GM21576 (cell line): ENCODE results near the gene PRODH.
"Not testable (repeated sequence)": the region's sequence is repeated elsewhere in the genome, so short reads cannot be mapped to it uniquely, and the experiment has no call there.

Experiments
- ATAC-seq: cut with Tn5 transposase; IDR thresholded peaks from one replicate; pipeline ENCODE4 v1.9.1; 2021; ENCODE audit warnings: mild to moderate bottlenecking, moderate library complexity; ENCODE audit not compliant: unreplicated experiment

Gene PRODH

DNA sequence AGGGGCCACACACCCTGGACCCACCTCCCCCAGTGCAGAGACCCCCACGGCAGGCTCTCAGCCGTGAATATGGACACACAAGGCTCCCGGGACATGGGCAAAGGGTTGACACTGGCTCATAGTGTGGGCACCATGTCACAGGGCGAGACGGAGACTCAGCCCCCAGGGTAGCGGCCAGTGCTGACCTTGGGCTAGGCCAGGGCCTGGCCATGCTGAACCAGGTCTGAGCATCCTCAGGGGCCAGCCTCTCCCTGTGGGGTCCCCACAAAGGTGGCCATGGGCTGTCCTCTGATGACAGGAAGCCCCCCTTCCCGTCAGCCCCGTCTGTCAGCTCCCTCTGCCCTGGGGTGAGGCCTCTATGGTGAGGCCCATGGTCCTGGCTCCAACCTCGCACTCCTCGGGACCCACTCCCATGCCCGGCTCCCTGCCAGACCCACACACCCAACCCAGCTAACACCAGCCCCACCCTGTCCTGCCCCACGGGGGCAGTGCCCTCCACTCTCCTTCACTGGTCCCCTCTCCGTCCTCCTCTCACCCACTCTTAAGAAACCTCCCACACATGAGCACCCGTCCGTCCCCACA lies 19.0 kb upstream of the PRODH start:
- no peak for ATAC-seq

DNA sequence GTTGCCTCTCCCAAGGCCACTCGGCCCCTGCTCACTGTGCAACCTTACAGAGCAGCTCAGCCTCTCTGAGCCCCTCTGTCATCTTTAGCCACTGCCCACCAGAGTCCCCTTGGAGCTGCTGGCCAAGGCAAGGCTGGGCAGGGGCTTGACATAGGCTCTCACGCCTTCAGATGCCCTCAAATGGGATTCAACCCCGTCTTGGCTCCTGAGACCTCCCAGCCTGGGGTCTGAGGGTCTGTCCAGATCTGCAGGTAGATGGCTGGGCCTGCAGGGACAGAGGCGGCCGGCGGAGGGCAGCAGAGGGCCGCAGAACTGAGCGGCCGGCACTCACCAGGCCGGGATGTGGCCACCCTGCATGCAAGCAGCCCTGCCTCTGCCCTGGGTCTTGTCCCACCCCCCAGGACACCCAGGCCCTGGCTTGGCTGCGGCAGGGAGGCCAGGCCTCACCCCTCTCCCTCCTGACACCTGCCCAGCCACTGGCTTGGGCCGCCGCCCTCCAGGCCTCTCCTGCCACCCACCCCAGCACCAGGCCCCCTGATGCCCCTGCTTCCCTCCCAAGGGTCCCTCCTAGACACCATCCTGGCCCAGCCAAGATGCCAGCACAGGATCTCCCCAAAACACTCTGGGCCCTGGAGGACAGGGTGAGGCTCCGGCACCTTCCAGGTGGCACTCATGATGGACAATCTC lies 18.4 kb upstream of the PRODH start:
- not testable (repeated sequence) for ATAC-seq

DNA sequence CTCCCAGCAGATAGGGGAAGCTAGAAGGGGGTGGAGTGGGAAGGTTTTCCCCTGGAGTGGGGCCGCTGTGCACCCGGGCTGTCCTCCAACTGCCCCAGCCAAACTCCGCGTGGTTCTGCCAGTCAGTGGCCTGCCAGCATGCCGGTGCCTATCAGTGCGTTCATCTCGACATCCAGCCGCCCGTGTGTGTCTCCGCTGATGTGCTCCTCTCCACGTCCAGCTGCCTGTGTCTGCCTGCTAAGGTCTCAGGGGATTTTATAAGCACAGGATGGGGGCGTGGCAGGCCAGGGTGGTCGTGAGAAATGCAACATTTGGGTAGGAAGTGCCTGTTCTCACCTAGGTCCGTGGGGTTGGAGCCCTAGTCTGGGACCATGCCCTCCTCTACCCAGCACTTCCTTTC lies 17.0 kb upstream of the PRODH start:
- not testable (repeated sequence) for ATAC-seq

- no peak for ATAC-seq
Observed at GRCh38 chr22:18952022-18952421, 15.9 kb upstream of the PRODH start.

DNA sequence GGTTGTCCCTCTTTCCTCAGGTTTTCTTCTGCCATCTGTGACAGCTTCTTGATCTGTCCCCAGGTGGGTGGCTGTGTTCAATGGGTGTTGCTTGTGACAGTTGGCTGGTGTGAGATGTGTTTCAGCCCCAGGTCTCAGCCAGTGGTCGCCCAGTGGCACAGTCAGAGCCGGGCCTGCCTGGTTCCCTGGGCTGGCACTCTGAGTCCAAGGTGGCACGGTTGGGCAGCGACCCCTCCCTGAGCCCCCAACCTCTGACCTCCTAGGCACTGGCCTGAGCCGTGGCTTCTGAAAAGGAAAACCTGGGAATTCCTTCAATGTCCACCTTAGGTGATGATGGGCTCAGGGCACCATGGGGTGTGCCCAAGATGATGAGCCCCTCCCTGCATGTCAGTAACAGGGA lies 14.0 kb upstream of the PRODH start:
- ATAC-seq, result no peak

GRCh38 chr22:18947905-18948304 lies 11.8 kb upstream of the PRODH start:
- no peak for ATAC-seq

GRCh38 chr22:18947105-18947504 lies 11.0 kb upstream of the PRODH start:
- ATAC-seq, result not testable (repeated sequence)

DNA sequence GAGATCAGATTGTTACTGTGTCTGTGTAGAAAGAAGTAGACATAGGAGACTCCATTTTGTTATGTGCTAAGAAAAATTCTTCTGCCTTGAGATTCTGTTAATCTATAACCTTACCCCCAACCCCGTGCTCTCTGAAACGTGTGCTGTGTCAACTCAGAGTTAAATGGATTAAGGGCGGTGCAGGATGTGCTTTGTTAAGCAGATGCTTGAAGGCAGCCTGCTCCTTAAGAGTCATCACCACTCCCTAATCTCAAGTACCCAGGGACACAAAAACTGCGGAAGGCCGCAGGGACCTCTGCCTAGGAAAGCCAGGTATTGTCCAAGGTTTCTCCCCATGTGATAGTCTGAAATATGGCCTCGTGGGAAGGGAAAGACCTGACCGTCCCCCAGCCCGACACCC lies 2.6 kb upstream of the PRODH start:
- not testable (repeated sequence) for ATAC-seq

GRCh38 chr22:18934688-18935087 lies 1.4 kb downstream of the PRODH start:
- not testable (repeated sequence) for ATAC-seq

- ATAC-seq, result no peak
Observed at GRCh38 chr22:18933914-18934313, 2.2 kb downstream of the PRODH start.

- no peak for ATAC-seq
Observed at GRCh38 chr22:18931905-18932652, 4.0 kb downstream of the PRODH start.

GRCh38 chr22:18929459-18929858 lies 6.6 kb downstream of the PRODH start:
- no peak for ATAC-seq

- no peak for ATAC-seq
Observed at GRCh38 chr22:18927573-18927972, 8.5 kb downstream of the PRODH start.

- ATAC-seq, result no peak
Observed at GRCh38 chr22:18927020-18927419, 9.1 kb downstream of the PRODH start.

DNA sequence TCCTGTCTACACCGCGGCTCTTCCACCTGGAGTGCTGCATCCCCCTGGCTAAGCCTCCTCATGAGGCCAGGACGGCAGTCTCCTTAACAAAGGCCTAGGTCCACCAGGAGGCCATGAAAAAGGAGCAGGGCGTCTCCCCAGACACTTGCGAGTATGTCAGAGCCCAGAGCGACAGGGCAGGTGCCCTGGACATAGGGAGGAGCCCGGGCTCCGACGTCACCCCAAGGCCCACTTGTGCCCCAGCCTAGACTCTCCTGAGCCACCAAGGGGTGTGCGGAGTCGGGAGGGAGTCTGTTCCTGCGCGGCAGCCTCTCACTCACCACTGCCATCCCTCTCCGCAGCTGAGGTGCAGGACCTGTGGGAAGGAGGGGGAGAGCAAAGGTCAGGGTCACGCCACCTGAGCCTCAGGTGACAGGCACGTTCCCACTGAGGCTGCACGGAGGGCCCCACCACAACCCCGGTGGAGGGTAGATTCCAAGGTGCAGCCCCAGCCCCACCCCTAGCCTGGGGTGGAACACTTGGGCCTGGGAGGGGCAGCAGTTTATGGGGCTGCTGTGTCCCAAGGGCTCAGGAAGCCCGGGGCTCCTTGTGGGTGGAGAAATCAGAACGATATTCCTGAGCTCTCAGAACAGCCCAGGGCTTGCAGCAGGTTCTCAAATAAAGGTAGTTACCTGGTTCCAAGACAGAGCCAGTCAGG lies 10.6 kb downstream of the PRODH start:
- no peak for ATAC-seq

- not testable (repeated sequence) for ATAC-seq
Observed at GRCh38 chr22:18920257-18920902, 15.7 kb downstream of the PRODH start.

DNA sequence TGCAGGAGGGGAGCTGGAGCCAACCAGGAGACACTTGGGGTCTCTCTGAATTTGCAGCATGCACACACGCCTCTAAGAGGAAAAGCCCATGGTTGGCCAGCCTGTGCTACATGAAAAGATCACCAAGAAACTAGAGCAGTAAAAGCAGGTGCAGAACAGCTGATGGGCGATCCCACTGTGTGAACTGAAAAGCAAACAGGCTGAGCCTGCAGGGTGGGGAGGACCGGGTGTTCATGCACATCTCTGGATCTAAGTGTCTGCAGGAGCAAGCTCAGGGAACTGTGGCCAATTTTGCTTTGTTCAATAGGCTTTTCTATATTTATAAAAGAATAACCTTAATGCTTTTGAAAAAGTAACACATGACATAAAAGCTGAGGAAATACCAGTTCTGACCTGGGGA lies 18.3 kb downstream of the PRODH start:
- ATAC-seq, result not testable (repeated sequence)

DNA sequence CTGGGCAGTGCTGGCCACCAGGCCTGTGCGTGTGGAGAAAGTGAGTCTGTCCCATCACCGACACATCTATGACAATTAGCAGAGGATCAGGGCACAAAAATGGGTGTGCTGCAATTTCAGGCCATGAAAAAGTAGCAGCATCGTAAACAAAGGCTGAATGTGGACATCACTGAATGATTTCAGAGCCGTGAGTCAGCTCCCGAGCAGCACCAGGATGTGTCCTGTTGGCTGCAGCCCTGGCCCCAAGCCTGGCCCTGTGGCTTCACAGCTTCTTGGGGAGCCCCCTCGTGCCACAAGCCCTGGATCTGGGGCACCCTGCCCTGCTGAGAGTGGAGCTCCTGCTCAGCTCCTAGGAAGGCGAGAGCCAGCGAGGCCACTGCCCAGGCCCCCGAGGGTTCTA lies 20.5 kb downstream of the PRODH start:
- ATAC-seq, result not testable (repeated sequence)

DNA sequence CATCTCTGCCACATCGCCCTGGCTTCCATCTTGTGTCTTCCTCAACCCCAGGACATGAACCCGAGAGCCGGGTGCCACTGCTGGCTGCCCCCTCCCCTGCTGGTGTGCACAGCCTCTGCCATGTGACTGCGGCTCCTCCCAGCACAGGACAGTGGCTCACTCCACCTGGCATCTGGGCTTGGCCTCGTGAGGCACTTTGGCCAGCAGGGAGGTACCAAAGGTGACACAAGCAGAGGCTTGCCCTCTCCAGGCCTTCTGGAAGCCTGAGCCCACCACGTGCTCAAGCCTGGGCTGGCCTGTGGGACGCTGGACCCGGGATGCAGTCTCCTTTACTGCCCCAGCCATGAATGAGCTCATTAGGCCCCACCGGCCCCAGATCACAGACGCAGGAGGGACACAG lies 21.5 kb downstream of the PRODH start:
- ATAC-seq, result not testable (repeated sequence)

GRCh38 chr22:18912264-18912946 lies 23.7 kb downstream of the PRODH start:
- ATAC-seq, result not testable (repeated sequence)
